ENCODE results near the gene TXNDC15.

GRCh38 chr5:134891473-134891872 is 17.3 kb downstream of the TXNDC15 start:
- TF ChIP-seq, protein P1, sequence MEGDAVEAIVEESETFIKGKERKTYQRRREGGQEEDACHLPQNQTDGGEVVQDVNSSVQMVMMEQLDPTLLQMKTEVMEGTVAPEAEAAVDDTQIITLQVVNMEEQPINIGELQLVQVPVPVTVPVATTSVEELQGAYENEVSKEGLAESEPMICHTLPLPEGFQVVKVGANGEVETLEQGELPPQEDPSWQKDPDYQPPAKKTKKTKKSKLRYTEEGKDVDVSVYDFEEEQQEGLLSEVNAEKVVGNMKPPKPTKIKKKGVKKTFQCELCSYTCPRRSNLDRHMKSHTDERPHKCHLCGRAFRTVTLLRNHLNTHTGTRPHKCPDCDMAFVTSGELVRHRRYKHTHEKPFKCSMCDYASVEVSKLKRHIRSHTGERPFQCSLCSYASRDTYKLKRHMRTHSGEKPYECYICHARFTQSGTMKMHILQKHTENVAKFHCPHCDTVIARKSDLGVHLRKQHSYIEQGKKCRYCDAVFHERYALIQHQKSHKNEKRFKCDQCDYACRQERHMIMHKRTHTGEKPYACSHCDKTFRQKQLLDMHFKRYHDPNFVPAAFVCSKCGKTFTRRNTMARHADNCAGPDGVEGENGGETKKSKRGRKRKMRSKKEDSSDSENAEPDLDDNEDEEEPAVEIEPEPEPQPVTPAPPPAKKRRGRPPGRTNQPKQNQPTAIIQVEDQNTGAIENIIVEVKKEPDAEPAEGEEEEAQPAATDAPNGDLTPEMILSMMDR (IDR thresholded peaks at IDR 0.05) = no peak
- no peak for TF ChIP-seq POLR2A (IDR thresholded peaks at IDR 0.05)

Data from adrenal gland (tissue), 5 donors.